Measurements from ENCODE around the gene CRIP3. TPM values are rescaled to one million over a fixed set of nuclear protein-coding genes. Genes with fewer than 3 reads are reported as not detected.

CRIP3 gene
- total RNA-seq, 1 experiment from 2014 or later = 16.9 TPM

DNA sequence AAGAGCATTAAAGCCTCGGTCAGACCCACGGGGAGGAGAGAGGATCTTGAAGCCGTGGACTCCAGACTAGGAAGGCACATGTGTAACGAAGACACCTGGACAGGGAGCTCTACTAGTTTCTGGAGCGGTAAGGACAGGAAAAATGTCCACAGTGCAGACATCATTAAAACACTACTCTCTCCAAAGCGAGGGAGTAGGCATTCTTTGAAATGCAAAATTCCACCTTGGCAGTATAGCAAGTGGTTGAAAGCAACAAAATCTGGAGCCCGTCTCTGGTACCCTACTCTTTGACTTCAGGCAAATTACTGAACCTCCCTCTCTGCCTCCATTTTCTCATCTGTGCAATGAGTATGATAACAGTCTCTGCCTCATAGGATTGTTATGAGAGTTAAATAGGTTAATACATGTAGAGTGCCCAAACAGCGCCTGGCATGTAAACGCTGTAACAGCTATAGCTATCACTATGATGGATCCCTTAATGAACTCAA lies 408 bp upstream of the CRIP3 start:
- H4K5ac ChIP-seq (ENCODE audit: insufficient read length, low read depth, low read length) = no peak overlapping the region
- Mint-ChIP-seq H3K27ac (peak overlapping the region in 2 of 3 experiments; percentile 65 to 95; a peak in 2 of 7 replicates), H3K9me3 (no peaks in the 10 kb centered on the region), H3K4me3 (peak overlapping the region; percentile 70 to 88), H3K36me3 (ENCODE audit: insufficient read depth in 1 of 3, low read depth in 3 of 3) (peaks cover 0 to 18% (median 4%) of the 10 kb centered on the region in 3 experiments; a peak in 5 of 7 replicates), H3K4me1 (peaks cover 20 to 32% of the 10 kb centered on the region in 2 experiments), H3K27me3 (ENCODE audit: low read depth) (peaks cover 4% of the 10 kb centered on the region)
- H3K79me1 ChIP-seq (ENCODE audit: insufficient read depth, low read depth, low read length, poor library complexity, severe bottlenecking) = no peaks in the 10 kb centered on the region
- WGBS (ENCODE audit: extremely low coverage, insufficient read length, low lambda C conversion rate) = no CpG with 5 or more reads among the region's 9 CpGs
- H2AK5ac ChIP-seq (ENCODE audit: insufficient read length, low read length) = no peak overlapping the region
- no peaks in the 10 kb centered on the region for H3K27me3 ChIP-seq (ENCODE audit: insufficient read depth, low read length)
- H3K23me2 ChIP-seq (ENCODE audit: insufficient read length, low read depth, low read length, poor library complexity, severe bottlenecking) = peaks cover 10% of the 10 kb centered on the region
- no peak overlapping the region for H2BK15ac ChIP-seq (ENCODE audit: low read depth, low read length)
- no peak overlapping the region for H2BK12ac ChIP-seq (ENCODE audit: insufficient read length, low read depth, low read length)
- TF ChIP-seq, protein P1, sequence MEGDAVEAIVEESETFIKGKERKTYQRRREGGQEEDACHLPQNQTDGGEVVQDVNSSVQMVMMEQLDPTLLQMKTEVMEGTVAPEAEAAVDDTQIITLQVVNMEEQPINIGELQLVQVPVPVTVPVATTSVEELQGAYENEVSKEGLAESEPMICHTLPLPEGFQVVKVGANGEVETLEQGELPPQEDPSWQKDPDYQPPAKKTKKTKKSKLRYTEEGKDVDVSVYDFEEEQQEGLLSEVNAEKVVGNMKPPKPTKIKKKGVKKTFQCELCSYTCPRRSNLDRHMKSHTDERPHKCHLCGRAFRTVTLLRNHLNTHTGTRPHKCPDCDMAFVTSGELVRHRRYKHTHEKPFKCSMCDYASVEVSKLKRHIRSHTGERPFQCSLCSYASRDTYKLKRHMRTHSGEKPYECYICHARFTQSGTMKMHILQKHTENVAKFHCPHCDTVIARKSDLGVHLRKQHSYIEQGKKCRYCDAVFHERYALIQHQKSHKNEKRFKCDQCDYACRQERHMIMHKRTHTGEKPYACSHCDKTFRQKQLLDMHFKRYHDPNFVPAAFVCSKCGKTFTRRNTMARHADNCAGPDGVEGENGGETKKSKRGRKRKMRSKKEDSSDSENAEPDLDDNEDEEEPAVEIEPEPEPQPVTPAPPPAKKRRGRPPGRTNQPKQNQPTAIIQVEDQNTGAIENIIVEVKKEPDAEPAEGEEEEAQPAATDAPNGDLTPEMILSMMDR (conservative IDR thresholded peaks at IDR 0.05) = no peak
- peak overlapping the region; percentile 68 for H3K18ac ChIP-seq (ENCODE audit: insufficient read length, low read depth, low read length)
- peak overlapping the region; percentile 98 for H2AFZ ChIP-seq (ENCODE audit: low read length)
- H3K27ac ChIP-seq (ENCODE audit: insufficient read length, low read depth, low read length) = no peak overlapping the region
- H3K4me2 ChIP-seq (ENCODE audit: insufficient read depth, insufficient read length, low read length) = peak overlapping the region; percentile 68
- no peak overlapping the region for H2BK20ac ChIP-seq (ENCODE audit: low read depth, low read length, poor library complexity, severe bottlenecking)
- H3K56ac ChIP-seq (ENCODE audit: insufficient read length, low read depth, low read length) = no peak overlapping the region
- peak overlapping the region; percentile 59 for H3K9ac ChIP-seq (ENCODE audit: extremely low read depth, insufficient read length, low read length)
- H3K9me3 ChIP-seq (ENCODE audit: control insufficient read depth, low read depth, low read length) = no peaks in the 10 kb centered on the region
- peak overlapping the region; percentile 88; the same call in 1 of the 2 replicates for H3K14ac ChIP-seq (ENCODE audit: insufficient read depth, low read length)
- no peak overlapping the region; the same call in 1 of the 2 replicates for H3K4ac ChIP-seq (ENCODE audit: low read depth, low read length)
- H4K91ac ChIP-seq (ENCODE audit: insufficient read length, low read depth, low read length) = no peak overlapping the region
- no peak overlapping the region for H2BK120ac ChIP-seq (ENCODE audit: low read depth, low read length, poor library complexity, severe bottlenecking)
- no peaks in the 10 kb centered on the region for H4K20me1 ChIP-seq (ENCODE audit: control insufficient read depth, insufficient read depth, insufficient read length)
- no peak overlapping the region for H3K23ac ChIP-seq (ENCODE audit: insufficient read length, low read depth, low read length)
- no peak overlapping the region for H4K8ac ChIP-seq (replicated peaks; ENCODE audit: insufficient read length, low read depth, low read length)
- no peak overlapping the region for H2BK5ac ChIP-seq (ENCODE audit: insufficient read length, low read length)
- no peak overlapping the region for H3T11ph ChIP-seq (ENCODE audit: low read length)
- H3K4me1 ChIP-seq (ENCODE audit: insufficient read depth, low read length) = no peaks in the 10 kb centered on the region; the same call in 1 of the 2 replicates
- no peak for DNase-seq
- no peaks in the 10 kb centered on the region; the same call in 1 of the 2 replicates for H3K79me2 ChIP-seq (ENCODE audit: insufficient read depth, low read length)

Measured in H9 (cell line).